Measurements from ENCODE around the gene PNKP.

DNA sequence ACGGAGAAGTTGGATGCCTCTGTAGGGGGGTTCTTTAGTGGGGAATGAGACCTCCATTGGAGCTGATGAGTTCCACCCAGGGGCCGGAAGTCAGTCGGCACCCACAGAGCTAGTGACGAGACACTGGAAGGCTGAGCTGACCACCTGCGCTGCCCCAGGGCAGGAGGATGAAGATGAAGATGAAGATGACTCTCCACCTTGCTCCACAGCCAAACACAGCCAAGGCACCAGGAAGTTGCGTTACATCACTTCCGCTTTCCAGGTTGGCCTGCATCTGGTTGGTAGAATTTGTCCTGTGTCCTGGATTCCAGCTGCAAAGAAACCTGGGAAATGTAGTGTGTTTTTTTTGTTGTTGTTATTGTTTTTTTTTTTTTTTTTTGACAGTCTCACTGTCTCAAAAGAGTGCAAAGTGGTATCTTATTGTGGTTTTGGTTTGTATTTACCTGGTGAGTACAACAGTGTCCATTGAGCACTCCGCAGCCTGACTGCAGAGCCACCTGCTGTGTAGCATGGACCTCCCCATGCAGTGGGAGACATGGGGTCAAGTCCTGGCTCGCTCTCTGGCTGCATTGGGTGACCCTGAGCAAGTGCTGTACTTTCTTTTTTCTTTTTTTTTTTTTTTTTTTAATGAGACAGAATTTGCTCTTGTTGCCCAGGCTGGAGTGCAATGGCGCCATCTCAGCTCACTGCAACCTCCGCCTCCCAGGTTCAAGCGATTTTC is 12.0 kb upstream of the PNKP start:
- TF ChIP-seq CTCF (IDR thresholded peaks at IDR 0.05; ENCODE audit: insufficient read depth, low read length, poor library complexity, severe bottlenecking) (no peak), EZH2phosphoT487 (conservative IDR thresholded peaks at IDR 0.05; ENCODE audit: low read length) (no peak)
